GM19240 (cell line): ENCODE results near the gene RAB30.

ENCODE experiments used
- DNase-seq: peaks from one replicate; pipeline ENCODE4 v3.0.0; 2011; ENCODE audit warnings: low spot score; ENCODE audit not compliant: insufficient read length

The RAB30 gene

DNA sequence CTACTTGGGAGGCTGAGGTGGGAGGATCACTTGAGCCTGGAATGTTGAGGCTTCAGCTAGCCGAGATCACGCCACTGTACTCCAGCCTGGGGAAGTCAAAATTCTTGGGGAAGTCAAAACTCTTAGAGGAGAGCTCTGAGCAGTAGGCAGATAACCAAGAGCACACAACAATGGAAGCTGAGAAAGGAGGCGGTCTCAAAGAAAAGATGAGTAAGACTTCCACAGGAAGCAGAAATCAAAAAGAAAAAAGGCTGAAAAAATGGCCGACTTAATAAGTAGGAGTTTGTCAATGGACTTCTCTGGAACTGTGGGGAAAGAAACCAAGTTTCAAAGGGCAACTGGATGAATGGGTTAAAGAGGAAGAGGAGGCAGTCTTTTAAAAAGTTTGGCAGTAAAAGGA is 32.1 kb downstream of the RAB30 start:
- no peak for DNase-seq

DNA sequence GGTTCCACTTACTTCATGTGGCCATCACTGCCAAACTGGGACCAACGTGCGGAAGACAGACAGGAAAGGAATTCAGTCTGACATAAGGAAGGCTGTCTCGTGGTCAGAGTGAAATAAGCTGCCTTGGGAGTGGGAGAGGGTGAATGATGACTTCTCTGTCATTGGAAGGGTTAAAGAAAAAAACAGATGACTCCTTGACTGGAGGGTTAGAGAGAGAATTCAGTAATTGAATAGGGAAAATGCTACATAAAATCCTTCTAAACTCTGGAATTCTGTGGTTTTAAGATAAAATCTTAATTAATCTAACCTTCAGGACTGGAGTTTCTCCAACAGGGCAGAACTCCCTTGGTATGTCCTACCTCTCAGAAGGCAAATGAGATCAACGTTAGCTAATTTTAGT is 33.8 kb downstream of the RAB30 start:
- no peak for DNase-seq

DNA sequence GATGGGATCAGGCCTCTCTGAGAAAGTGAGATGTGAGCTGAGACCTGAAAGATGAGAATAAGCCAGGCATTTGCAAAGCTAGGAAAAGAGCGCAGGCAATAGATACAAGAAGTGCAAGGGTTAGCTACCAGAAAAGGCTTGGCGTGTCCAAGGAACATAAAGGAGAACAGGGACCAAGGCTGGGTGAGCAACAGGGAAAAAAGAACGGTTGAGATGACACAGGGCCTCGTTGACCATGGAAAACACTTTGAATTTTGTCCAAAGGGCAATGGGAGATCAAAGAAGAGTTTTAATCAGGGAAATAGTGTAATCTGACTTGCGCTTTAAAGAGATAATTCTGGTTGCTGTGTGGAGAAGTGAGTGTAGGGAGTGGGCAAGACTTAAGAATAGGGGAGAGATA is 35.0 kb downstream of the RAB30 start:
- no peak for DNase-seq

DNA sequence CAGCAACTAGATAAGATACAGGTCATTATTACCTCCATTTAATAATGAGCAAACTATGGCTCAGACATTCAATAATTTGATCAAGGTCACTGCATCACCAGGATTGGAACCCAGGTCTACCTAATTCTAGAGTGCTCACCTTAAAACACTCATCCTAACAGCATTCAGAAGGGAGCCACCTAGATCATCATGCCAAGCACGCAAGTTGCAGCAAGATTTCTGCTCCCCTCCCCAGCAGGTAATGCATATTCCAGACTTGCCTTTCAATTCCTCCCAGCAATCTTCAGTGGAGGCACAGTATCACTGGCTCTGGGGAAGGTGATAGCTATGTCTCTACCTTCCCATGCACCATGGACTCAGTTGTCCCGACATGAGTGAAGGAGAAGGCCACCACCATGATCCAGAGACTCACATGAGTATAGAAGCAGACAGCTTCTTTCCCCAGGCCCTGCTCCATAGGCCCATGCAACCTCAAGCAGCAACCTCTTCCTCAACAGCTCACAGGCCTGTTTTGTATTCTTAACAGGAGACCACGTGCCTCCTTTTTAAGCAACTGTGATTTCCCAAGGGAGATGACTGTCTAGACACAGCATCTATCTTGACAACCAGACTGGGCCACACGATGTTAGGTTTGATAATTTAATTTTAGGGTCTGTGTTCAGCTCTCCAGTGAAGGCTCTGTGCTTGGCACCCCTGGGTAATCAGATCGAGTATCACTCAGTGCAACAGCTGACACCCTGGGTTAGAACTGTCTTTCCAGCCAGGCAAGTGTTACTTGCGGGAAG is 36.4 kb downstream of the RAB30 start:
- no peak for DNase-seq

DNA sequence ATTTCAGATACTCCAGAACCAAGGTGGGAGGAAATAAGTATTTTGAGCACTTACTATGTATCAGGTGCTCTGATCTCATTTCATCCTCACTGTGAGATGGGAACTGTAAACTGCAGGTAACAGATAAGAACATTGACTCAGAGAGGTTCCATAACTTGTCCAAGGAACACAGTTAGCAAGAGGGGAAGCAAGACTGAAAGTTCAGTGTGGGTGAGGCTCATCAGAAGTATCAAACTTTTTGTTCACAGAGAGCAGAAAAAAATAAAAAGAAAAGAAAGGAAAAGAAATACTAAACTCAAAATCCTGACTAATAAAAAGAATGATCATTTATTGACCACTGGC is 37.1 kb downstream of the RAB30 start:
- DNase-seq: no peak

DNA sequence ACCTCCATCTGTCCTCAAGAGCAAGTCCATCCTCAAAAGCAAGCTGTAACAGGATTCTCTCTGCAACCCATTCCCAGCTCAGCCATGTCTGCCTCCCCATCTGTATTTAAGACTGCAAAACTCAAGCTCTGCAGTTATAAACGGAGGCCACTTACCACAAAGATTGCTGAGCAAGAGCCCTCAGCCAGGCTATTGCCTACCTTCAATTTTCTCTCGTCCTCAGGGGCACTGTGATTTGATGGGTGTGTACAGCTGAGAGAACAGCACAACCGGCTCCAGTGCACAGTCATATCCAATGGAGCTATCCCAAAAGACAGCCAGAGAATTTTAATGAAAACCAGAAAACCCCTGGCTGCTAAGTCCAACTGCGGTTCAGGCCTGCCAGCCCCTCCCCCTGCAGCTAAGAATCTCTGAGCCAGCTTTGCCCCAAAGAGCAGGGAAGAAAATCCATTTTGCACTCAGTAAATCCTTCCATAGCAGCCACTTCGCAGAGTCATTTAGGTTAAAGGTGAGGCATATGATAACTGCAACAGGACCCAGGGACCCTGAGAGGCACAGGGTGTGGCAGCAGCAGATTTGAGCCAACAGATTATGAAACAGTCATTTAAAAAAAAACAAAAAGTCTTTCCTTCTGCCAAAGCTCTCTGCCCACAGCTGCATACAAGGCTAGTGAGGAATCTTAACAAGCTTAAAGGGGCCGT is 37.6 kb downstream of the RAB30 start:
- DNase-seq: no peak

DNA sequence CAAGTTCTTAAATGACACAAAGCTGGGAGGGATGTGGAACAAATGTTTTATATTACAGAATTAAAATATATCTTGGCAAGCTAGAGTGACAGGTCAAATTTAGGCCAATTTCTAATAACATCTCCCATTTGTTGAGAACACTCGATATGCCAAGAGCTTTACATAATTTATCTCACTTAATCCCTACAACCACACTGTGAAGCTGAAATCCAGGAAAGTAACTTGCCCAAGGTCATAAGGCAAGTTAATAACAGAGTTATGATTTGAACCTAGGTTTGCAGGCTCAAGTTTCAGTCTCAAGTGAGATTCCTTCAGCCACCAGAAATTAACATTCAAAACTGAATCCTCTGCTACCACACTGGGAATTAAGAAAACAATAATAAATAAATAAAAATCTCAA is 38.3 kb downstream of the RAB30 start:
- no peak for DNase-seq

DNA sequence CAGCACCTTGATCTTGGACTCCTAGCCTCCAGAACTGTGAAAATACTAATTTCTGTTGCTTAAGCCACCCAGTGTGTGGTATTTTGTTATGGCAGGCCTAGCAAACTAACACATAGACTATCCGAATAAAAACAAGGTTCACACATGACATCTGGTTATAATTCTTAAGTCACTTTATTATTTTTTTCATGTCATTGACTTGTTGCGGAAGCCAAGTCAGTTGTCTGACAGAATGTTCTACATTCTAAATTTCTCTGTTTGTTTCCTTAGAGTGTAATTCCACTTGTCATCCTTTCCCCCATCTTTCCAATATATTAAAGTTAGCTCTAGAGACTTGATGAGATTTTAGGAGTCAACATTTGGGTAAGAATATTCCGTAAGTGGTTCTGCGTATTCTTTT is 40.6 kb downstream of the RAB30 start:
- DNase-seq: no peak

DNA sequence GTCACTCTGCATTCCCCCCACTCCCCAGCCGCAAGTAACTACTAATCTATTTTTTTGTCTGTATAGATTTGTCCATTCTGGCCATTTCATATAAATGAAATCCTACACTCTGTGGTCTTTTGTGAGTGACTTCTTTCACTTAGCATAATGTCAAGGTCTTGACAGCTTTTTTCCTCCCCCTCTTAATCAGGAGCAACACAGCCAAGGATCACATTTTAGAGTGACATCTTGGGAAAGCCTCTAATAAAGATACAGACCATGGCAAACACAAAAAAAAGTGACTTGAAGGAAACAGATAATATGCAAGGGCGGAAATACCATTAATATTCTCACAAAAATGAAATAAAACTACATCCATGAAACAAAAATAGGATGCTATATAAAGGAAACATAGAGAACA is 43.9 kb downstream of the RAB30 start:
- no peak for DNase-seq

DNA sequence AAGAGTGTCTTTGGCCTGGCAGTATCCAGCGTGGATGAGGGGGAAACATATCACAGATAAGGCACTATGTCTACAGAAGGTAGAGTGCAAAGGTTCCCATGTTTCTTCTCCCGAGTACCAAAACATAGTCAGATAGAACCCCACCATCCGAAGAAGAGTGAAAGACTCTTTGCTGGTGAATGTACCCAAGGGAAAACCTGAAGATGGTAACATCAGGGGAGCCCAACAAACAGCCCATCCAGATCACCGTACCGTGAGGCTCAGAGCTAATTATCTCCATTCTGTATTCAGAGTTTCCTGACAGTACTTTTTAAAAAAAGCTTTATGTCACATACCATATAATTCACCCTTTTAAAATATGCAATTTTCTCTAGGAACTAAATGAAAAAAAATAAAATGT is 44.4 kb downstream of the RAB30 start:
- DNase-seq: no peak

DNA sequence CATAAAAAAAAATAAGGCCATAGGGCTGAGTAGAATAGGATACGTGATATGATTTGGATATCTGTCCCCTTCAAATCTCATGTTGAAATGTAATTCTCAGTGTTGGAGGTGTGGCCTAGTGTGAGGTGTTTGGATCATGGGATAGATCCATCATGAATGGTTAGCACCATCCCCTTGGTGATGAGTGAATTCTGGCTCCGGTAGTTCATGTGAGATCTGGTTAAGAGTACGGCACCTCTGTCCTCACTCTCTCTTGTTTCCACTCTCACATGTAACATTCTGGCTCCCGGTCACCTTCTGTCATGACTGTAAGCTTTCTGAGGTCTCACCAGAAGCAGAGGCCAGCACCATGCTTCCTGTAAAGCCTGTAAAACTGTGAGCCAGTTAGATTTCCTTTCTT is 45.5 kb downstream of the RAB30 start:
- no peak for DNase-seq

DNA sequence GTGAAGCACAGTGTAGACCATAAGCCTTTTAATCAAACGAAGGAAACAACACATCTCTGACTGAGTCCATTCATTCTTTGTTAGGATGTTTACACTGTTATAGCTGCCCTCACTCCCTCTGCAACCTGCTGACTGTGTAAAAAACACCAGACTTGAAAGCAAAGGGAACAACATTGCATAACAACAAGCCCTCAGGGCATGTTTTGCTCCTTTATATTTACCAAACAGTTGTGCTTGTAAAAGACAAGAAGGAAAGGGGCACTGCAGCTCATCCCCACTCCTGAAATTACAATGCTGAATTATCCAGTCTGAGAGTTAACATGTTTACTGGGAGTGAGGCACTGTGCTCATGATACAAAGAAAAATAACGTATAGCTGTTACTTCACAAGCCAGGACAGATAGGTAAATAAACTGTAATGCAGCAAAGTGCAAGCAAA is 46.4 kb downstream of the RAB30 start:
- DNase-seq: no peak

DNA sequence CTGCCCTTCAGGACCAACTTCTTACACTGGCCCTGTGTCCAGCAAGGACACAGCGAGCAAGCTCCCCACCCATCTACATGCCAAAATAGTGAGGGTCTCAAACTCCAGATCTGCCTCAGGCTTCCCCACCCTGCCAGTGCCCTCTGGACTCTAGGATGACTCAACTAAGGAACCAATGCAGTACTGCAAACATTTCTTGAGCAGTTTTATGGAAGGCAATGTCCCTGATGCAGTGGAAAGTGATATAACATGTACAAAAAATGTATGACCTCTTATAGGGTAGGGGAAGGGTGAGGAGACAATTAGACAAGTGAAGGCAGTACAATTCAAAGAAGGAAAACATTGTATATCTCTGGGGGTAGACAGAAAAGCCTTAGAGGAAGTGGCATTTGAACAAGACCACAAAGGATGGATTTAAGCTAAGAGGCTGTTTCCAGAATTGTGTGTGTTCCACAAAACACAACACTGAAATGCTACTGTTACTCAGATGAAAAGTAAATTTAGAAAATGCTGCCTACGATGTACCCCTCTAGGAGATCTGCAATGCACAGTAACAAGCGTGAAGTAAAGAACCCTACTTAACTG is 47.3 kb downstream of the RAB30 start:
- no peak for DNase-seq

DNA sequence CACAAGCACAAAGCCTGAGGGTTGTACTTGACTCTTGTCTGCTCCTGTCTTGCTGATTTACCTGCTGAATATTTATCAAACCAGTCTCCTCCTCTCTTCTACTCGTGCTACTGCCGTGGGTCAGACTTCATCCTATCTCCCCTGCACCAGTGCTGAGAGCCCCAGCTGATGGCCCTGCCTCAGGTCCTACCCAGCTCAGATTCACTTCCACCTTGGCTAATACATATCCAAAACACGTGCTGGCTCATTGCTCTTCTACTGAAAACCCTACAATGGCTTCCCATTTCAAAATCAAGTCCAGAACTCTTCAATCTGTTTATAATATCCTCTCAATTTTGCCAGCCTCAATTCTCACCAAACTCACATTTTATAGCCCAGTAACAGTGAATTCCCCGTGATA is 48.3 kb downstream of the RAB30 start:
- DNase-seq: no peak

DNA sequence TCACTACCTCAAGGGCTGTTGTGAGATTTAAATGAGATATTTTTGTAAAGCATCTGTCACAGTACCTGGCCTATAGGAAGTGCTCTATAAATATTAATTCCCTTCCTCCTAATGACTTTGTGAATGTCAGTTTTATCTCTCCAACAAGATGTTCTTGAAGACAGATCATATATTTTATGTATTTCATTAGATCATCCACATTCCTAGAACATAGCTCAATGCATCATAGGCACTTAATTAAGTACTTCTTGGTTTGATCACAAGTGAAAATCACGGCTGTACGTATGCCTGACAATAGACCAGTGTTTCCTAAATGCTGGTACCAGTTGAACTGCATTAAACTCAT is 49.9 kb downstream of the RAB30 start:
- no peak for DNase-seq

DNA sequence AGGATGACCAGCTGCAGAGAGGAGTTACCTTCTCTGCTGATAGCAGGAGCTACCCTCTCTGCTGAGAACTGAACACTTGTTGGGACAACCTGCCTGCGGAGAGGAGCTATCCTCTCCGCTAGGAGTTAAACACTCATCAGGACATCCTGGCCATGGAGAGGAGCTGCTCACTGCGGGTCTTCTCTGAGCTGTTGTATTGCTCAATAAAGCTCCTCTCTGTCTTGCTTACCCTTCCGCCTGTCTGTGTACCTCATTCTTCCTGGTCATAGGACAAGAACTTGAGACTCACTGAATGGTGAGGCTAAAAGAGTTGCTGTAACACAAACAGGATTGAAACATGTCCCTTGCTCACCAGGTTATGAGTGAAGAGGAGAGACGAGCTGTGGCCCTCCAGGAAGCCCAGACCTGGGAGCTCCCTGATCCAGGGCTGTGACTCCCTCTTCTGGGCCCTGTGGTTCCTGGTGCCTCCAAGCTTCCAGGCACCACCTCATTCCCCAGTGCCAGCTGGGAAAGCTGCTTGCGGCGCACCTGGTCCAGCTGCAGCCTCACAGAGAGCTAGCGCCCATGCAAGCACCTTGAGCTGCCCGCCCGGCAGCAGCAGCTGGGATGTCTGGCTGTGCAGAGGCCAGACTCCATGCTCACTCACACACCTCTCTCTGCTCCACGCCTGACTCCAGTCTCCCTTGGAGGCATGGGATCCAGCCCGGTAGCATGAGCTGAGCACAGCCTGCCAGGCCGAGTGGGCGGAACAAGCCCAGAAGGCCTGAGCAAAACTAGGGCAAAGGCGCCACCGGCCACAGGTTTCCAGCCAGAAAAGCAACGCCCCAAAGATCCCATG is 50.5 kb downstream of the RAB30 start:
- no peak for DNase-seq

DNA sequence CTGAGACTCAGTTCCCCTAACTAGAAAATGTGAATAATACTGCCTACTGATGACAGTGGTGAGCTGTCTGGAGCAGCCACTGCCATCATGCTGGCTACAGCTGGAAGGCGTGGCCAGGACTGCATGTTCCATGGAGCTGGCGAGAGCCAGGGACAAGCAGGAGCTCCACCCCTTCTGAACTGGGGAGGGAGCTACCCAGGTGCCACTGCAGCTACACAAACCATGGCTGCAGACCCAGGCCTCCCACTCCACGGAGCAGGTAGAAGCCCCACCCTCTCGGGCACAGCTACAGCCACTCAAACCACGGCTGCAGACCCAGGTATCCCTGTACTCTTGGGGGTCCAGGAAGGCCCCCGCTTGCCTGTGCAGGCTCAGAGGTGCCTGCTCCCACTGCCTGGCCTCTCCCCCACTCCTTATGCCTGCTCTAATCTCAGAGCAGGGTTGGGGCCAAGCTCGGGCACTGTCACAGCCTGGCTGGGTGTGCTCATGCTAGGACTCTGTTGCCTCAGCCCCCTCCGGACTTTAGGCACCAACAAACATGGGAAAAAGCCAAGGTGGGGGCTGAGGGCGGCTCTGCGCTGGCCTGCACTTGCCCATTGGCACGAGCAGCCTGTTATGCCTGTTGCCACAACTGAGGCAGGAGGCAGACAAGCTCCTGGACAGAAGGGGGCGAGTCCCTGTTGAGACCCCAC is 51.7 kb downstream of the RAB30 start:
- no peak for DNase-seq

DNA sequence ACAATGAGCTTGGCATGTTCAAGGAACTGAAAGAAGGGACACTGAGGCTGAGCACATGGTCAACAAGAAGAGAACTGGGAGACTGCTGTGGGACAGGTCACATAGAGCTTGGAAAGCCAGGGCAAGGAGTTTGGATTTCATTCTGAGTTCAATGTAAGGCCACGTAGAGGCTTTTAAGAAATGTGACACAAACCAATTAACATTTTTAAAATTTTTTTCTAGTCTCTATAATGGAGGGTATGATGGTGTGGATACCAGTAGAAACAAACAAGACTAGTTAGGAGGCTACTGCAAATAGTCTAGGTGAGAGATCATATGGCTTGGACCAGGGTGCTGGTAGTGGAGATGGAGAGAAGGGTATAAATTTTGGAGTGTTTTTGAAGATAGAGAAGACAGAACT is 56.7 kb downstream of the RAB30 start:
- DNase-seq: no peak

DNA sequence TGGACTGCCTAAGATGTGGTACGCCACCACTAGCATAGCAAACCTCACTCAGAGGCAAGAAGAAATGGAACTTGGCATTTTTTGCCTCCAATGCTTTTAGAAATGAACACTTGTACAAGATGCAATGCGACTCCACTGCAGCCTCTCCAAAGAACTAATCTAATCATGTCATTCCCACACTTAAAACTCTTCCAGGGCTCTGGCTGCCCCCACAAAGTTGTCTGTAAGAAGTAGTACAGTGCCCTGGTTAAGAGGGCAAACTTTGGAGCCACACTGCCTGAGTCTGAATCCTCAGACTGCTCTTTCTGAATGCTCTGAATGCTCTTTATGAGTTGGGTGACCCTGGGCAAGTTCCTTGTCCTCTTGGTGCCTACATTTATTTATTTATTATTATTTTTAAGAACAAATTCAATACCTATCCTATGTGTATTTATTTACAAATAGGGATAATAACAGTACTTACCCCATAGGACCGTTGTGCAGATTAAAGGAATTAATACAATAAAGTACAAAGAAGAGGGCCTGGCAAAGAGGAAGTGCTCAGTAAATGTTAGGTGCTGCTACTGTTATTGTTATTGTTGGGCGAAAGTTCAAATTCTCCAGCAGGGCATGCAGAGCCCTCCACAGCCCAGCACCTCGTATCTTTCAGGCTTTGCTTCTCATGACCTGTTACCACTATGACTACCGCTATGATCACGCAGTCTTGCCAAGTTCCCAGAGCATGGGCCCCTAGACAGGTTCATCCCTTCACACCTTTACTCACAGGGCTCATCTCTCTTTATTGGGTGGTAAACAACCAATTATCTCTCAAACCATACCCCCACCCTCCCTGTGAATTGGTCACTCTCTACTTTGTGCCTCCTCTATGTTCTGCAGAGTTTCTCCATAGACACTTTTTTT is 59.3 kb downstream of the RAB30 start:
- DNase-seq: no peak

DNA sequence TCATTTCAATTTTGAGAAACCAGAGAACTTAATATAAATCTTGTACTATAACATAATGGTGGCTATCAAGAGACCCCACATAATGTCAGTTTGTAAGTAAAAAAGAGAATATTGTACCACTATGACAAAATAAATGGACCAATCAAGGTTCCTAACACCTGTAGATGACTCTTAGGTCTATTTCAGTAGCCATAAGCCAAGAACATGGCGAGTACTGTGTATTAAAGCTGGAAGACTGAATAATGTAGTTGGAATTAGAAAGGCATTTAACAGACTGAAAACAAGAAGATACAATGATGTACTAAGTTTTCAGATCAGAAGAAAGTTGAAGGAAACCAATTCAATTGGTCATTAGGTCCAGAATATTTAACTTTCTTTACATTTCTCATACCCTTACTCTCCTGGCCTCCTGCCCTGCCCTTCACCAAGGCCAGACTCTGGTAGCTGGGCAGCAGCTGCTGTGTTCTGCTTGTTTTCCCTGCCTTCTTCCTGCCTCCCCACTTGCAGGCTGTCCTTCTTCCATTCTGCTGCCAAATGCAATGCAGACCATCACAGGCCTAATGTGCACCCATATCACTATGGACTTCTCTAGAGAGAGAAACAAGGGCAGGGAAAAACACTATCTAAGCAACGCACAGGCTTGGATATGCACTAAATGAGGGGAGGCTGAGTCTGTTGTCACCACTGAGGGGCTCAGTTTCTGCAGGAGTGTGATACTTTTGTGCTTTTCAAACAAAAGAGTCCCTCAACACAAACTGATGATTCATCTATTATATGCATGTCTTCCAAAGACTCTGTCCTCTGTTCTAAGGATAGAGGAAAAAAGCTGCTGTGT is 60.1 kb downstream of the RAB30 start:
- no peak for DNase-seq
